ENCODE measurements around the gene BCAS3. TPM values are rescaled to one million over a fixed set of nuclear protein-coding genes. Genes with fewer than 3 reads are reported as not detected.
"Not testable (repeated sequence)": the region's sequence is repeated elsewhere in the genome, so short reads cannot be mapped to it uniquely, and the experiment has no call there.

BCAS3 gene
- total RNA-seq, 1 donor from 2014 or later = 75.9 TPM

DNA sequence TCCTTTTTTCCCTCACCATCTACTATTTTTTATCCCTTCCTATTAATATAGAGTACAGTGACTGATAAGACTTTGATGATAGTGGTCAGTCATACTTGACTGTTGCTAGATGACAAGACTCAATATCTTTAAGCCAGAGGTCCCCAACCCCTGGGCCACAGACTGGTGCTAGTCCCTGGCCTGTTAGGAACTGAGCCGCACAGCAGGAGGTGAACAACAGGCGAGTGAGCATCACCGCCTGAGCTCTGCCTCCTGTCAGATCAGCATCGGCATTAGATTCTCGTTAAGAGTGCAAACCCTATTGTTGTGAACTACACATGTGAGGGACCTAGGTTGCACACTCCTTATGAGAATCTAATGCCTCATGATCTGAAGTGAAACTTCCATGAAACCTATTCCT lies 341.3 kb downstream of the BCAS3 start:
- Histone ChIP-seq H3K9me3 (no peaks in the 10 kb centered on the region), H3K27ac (no peak overlapping the region), H3K4me3 (no peak overlapping the region), H3K27me3 (no peaks in the 10 kb centered on the region), H3K4me1 (no peaks in the 10 kb centered on the region), H3K36me3 (no peaks in the 10 kb centered on the region)
- DNase-seq (ENCODE audit: low spot score in 2 of 2) = no peak
- TF ChIP-seq, protein P1, sequence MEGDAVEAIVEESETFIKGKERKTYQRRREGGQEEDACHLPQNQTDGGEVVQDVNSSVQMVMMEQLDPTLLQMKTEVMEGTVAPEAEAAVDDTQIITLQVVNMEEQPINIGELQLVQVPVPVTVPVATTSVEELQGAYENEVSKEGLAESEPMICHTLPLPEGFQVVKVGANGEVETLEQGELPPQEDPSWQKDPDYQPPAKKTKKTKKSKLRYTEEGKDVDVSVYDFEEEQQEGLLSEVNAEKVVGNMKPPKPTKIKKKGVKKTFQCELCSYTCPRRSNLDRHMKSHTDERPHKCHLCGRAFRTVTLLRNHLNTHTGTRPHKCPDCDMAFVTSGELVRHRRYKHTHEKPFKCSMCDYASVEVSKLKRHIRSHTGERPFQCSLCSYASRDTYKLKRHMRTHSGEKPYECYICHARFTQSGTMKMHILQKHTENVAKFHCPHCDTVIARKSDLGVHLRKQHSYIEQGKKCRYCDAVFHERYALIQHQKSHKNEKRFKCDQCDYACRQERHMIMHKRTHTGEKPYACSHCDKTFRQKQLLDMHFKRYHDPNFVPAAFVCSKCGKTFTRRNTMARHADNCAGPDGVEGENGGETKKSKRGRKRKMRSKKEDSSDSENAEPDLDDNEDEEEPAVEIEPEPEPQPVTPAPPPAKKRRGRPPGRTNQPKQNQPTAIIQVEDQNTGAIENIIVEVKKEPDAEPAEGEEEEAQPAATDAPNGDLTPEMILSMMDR (IDR thresholded peaks at IDR 0.05) = no peak
- intact Hi-C loops (cut with DNase I) = no loop called here

DNA sequence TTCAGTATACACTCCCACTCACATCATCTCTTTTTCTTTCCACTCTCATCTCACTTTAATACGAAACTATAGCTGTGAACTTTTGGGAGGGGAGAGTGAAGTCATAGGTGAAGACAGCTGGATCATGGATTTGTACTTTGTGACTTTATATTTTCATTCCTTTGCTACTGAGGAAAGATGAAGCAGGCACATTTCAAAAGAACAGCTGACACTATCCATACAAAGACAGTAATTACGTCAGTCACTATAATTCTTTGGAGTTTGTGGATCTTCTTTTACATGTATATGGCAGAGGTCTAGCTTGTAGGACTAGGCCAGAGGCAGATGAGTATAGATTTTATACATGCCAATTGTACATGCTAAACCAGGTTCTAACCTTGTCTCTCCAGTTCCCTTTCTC lies 346.3 kb downstream of the BCAS3 start:
- no peak overlapping the region for H3K4me3 ChIP-seq
- TF ChIP-seq, protein P1 (IDR thresholded peaks at IDR 0.05) = no peak

DNA sequence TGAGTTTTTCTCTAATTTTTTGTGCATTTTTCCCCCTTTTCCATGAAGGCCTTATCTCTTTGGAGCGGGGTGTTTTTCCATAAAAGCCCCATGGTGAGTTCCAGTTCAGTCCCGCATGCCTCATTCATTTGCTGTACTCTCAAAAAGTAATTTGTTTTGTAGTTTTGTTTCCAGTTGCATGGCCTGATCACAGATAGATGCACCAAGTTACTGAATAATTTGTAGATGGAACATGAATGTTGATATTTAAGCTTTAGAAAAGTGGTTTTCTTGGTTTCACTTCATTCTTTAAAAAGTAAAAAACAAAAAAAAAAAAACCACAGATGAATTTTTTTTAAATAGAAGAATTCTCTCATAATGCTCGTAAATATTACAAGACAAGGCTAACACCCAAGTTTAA lies 349.2 kb downstream of the BCAS3 start:
- DNase-seq (ENCODE audit: low spot score in 2 of 2) = no peak
- no peaks in the 10 kb centered on the region for H3K27me3 ChIP-seq
- no peak overlapping the region for H3K4me3 ChIP-seq
- intact Hi-C loops (cut with DNase I) = no loop called here
- H3K27ac ChIP-seq = no peak overlapping the region
- TF ChIP-seq, protein P1 (IDR thresholded peaks at IDR 0.05) = no peak
- no peaks in the 10 kb centered on the region for H3K36me3 ChIP-seq
- no peaks in the 10 kb centered on the region for H3K9me3 ChIP-seq
- H3K4me1 ChIP-seq = no peaks in the 10 kb centered on the region

More for the DNA sequence above, 346.3 kb downstream of the BCAS3 start:
- Histone ChIP-seq H3K4me1 (no peaks in the 10 kb centered on the region), H3K27ac (no peak overlapping the region), H3K27me3 (no peaks in the 10 kb centered on the region), H3K36me3 (no peaks in the 10 kb centered on the region), H3K9me3 (no peaks in the 10 kb centered on the region)
- intact Hi-C loops (cut with DNase I) = no loop called here
- no peak for DNase-seq (ENCODE audit: low spot score in 2 of 2)

DNA sequence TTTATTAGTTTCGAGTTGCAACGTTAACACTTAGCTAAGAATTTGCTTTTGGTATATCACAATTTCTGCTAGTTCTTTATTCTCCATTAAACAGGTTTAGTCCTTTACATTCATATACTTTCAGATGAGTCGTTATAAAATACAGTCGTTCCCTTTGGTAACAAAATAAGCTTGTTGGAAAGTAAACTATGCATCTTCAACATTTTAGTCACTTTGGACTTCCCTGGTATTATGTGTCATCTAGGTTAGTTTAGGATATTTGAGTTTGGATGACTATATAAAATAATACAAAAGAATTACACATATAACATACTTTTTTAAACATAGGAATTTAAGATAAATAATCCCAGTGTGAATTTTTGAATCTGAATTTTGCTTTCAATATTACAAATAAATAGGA lies 351.5 kb downstream of the BCAS3 start:
- intact Hi-C loops (cut with DNase I) = no loop called here
- H3K36me3 ChIP-seq = no peaks in the 10 kb centered on the region
- no peaks in the 10 kb centered on the region for H3K27me3 ChIP-seq
- H3K27ac ChIP-seq = no peak overlapping the region
- TF ChIP-seq, protein P1 (IDR thresholded peaks at IDR 0.05) = no peak
- no peaks in the 10 kb centered on the region for H3K9me3 ChIP-seq
- no peak overlapping the region for H3K4me3 ChIP-seq
- H3K4me1 ChIP-seq = no peaks in the 10 kb centered on the region
- no peak for DNase-seq (ENCODE audit: low spot score in 2 of 2)

DNA sequence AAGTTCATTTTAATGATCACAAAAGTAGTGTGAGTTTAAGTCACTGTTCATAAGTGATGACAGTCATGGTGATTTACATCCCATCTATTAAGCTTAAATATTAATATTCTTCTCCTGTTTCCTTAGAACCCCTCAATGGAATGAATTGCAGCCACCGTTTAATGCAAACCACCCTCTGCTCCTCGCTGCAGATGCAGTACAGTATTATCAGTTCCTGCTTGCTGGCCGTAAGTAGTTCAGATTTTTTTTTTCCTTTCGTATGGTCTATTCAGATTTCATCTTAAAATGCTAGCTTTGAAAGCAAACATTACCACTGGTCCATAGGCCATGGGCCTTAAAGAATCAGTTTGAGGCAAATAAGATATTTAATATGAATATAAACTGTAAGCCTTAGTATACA lies 363.0 kb downstream of the BCAS3 start:
- Histone ChIP-seq H3K27ac (no peak overlapping the region), H3K27me3 (no peaks in the 10 kb centered on the region), H3K4me1 (no peaks in the 10 kb centered on the region), H3K9me3 (no peaks in the 10 kb centered on the region), H3K36me3 (peaks cover 3 to 6% of the 10 kb centered on the region in 2 donors), H3K4me3 (no peak overlapping the region)
- TF ChIP-seq, protein P1 (IDR thresholded peaks at IDR 0.05) = no peak
- intact Hi-C loops (cut with DNase I) = no loop called here
- no peak for DNase-seq (ENCODE audit: low spot score in 2 of 2)

DNA sequence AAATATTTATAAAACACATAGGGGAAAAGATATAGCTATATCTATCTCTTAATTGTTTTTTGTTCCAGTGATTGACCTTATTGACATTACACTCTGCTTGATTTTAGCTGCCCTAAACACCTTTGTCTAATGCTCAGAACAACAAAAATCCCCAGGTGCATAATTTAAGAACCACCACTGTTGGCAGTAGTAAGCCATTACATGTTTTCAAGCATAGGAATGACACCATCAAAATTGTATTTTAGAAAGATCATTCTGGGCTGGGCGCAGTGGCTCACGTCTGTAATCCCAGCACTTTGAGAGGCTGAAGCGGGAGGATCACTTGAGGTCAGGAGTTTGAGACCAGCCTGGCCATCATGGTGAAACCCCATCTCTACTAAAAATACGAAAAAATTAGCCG lies 364.7 kb downstream of the BCAS3 start:
- intact Hi-C loops (cut with DNase I); H3K9me3 ChIP-seq; H3K4me1 ChIP-seq; DNase-seq (ENCODE audit: low spot score in 2 of 2); H3K27me3 ChIP-seq; H3K27ac ChIP-seq; H3K4me3 ChIP-seq; H3K36me3 ChIP-seq: not testable (repeated sequence)
